GM23338 (cell line): ENCODE results near the gene FAM120AOS. TPM values are rescaled to one million over a fixed set of nuclear protein-coding genes. Genes with fewer than 3 reads are reported as not detected.
A peak's percentile ranks its signal among the peaks of the same experiment; 100 is the strongest.

Experiments used
- ATAC-seq: fragments of 200-7000 bp; cut with Tn5 transposase; 3 replicates; pipeline ENCODE4 v1.9.1; 2020
- DNase-seq: peaks from one replicate; pipeline ENCODE4 v3.0.0-alpha.2; 2015; ENCODE audit warnings: low spot score
- H2AFZ ChIP-seq: fragments of 200-600 bp; sonication (generic); 2 replicates; pipeline ENCODE4 v1.8.0; 2016; ENCODE audit warnings: antibody characterized with exemption, mild to moderate bottlenecking, moderate library complexity
- H3F3A ChIP-seq: fragments of 200-600 bp; sonication (generic); replicated peaks from 2 replicates; pipeline ENCODE4 v1.8.0; 2017; ENCODE audit warnings: antibody characterized with exemption, mixed run types, low read depth
- H3K27ac ChIP-seq: fragments of 200-600 bp; sonication (generic); 2 replicates; pipeline ENCODE4 v1.6.1; 2016; ENCODE audit warnings: low read depth
- H3K27me3 ChIP-seq: fragments of 200-600 bp; sonication (generic); 2 replicates; pipeline ENCODE4 v1.8.0; 2016; ENCODE audit warnings: mild to moderate bottlenecking, mixed run types, moderate library complexity; ENCODE audit not compliant: insufficient read depth
- H3K36me3 ChIP-seq: fragments of 200-600 bp; sonication (generic); 2 replicates; pipeline ENCODE4 v1.8.0; 2016; ENCODE audit warnings: mild to moderate bottlenecking; ENCODE audit not compliant: insufficient read depth
- H3K4me1 ChIP-seq: fragments of 200-600 bp; sonication (generic); 2 replicates; pipeline ENCODE4 v1.8.0; 2016; ENCODE audit warnings: mild to moderate bottlenecking, moderate library complexity; ENCODE audit not compliant: insufficient read depth
- H3K4me2 ChIP-seq: fragments of 200-600 bp; sonication (generic); 2 replicates; pipeline ENCODE4 v1.7.1; 2017; ENCODE audit warnings: mixed run types
- H3K4me3 ChIP-seq: fragments of 200-600 bp; sonication (generic); 2 replicates; pipeline ENCODE4 v1.6.1; 2016; ENCODE audit warnings: mixed run types
- H3K79me2 ChIP-seq: fragments of 200-600 bp; sonication (generic); replicated peaks from 2 replicates; pipeline ENCODE4 v1.8.0; 2017; ENCODE audit warnings: mild to moderate bottlenecking; ENCODE audit not compliant: insufficient read depth
- H3K9me2 ChIP-seq: fragments of 200-600 bp; sonication (generic); 2 replicates; pipeline ENCODE4 v1.8.0; 2017; ENCODE audit not compliant: insufficient read depth
- H4K20me1 ChIP-seq: fragments of 200-600 bp; sonication (generic); replicated peaks from 2 replicates; pipeline ENCODE4 v1.8.0; 2017; ENCODE audit warnings: mild to moderate bottlenecking; ENCODE audit not compliant: insufficient read depth
- H3K27ac Mint-ChIP-seq: 2 replicates; pipeline ENCODE4 v1.8.0; 2020; ENCODE audit warnings: inconsistent platforms, mild to moderate bottlenecking, moderate library complexity, mixed read lengths
- H3K27me3 Mint-ChIP-seq: 3 replicates; pipeline ENCODE4 v1.8.0; 2022; ENCODE audit warnings: low read depth, mild to moderate bottlenecking, moderate library complexity, mixed read lengths, inconsistent platforms; ENCODE audit not compliant: insufficient read depth, poor library complexity
- H3K36me3 Mint-ChIP-seq: 3 replicates; pipeline ENCODE4 v1.8.0; 2021; ENCODE audit warnings: low read depth, mild to moderate bottlenecking, inconsistent platforms, moderate library complexity, mixed read lengths
- H3K4me1 Mint-ChIP-seq: 3 replicates; pipeline ENCODE4 v1.8.0; 2020; ENCODE audit warnings: mild to moderate bottlenecking, inconsistent platforms, mixed read lengths
- H3K4me3 Mint-ChIP-seq: 3 replicates; pipeline ENCODE4 v1.8.0; 2021; ENCODE audit warnings: moderate library complexity, mild to moderate bottlenecking, inconsistent platforms, mixed read lengths
- H3K9me3 Mint-ChIP-seq: 3 replicates; pipeline ENCODE4 v1.8.0; 2020; ENCODE audit warnings: moderate library complexity, mild to moderate bottlenecking, inconsistent platforms, mixed read lengths
- CREB1 ChIP-seq: fragments of 250-450 bp; sonication (Bioruptor Pico); IDR thresholded peaks from 2 replicates; pipeline ENCODE4 v1.5.0; 2020; ENCODE audit warnings: low read depth, mild to moderate bottlenecking, moderate library complexity
- EZH2 ChIP-seq: fragments of 200-600 bp; sonication (generic); IDR thresholded peaks from one replicate; pipeline ENCODE4 v1.8.0; 2017; ENCODE audit warnings: antibody characterized with exemption, mild to moderate bottlenecking, low read depth; ENCODE audit not compliant: unreplicated experiment
- EZH2phosphoT487 ChIP-seq: fragments of 200-600 bp; sonication (generic); IDR thresholded peaks from one replicate; pipeline ENCODE4 v1.8.1; 2018; ENCODE audit warnings: antibody characterized with exemption; ENCODE audit not compliant: unreplicated experiment
- JUNB ChIP-seq: IDR thresholded peaks from one replicate; pipeline ENCODE4 v1.6.1; 2016; ENCODE audit warnings: antibody characterized with exemption; ENCODE audit not compliant: unreplicated experiment
- NANOG ChIP-seq: IDR thresholded peaks from 2 replicates; pipeline ENCODE4 v1.6.1; 2016; ENCODE audit warnings: antibody characterized with exemption, borderline replicate concordance
- POLR2AphosphoS5 ChIP-seq: IDR thresholded peaks from 2 replicates; pipeline ENCODE4 v1.6.1; 2016; ENCODE audit warnings: antibody characterized with exemption, low read depth
- ZNF114 ChIP-seq: fragments of 250-450 bp; sonication (Bioruptor Pico); IDR thresholded peaks from 2 replicates; pipeline ENCODE4 v1.5.0; 2020; ENCODE audit warnings: mild to moderate bottlenecking, moderate library complexity
- ZNF331 ChIP-seq: fragments of 250-450 bp; sonication (Bioruptor Pico); IDR thresholded peaks from 2 replicates; pipeline ENCODE4 v1.5.0; 2020; ENCODE audit warnings: low read depth, mild to moderate bottlenecking, moderate library complexity
- polyA plus RNA-seq: library from polyadenylated mRNA; unstranded; fragments of >200 nt; fragmentation: Nextera tagmentation; extraction: Ambion mirVana; gene quantifications from 2 replicates; pipeline ENCODE4 v1.2.1, GENCODE V29; 2016
- total RNA-seq: library from RNA; depleted of rRNA; stranded (reverse); fragments of >200 nt; shearing (Covaris generic); gene quantifications from 2 replicates; pipeline ENCODE4 v1.2.3, GENCODE V29; 2014
- TF ChIP-seq, protein P1 (sequence below), 2 experiments: fragments of 200-600 bp in 1 of 2; sonication (generic) in 1 of 2; conservative IDR thresholded peaks; 2 replicates each; pipeline versions ENCODE4 v1.5.1 to v1.6.1; 2016 to 2017; ENCODE audit warnings: antibody characterized with exemption in 2 of 2, low read depth in 2 of 2, mild to moderate bottlenecking in 2 of 2, moderate library complexity in 1 of 2
- TF ChIP-seq, protein P2 (sequence below): fragments of 250-450 bp; sonication (Bioruptor Pico); IDR thresholded peaks from 2 replicates; pipeline ENCODE4 v1.5.0; 2020; ENCODE audit warnings: mild to moderate bottlenecking, moderate library complexity

FAM120AOS gene
- total and polyA plus RNA-seq, 2 experiments from 2014 or later = 31.5 to 40.4 TPM

DNA sequence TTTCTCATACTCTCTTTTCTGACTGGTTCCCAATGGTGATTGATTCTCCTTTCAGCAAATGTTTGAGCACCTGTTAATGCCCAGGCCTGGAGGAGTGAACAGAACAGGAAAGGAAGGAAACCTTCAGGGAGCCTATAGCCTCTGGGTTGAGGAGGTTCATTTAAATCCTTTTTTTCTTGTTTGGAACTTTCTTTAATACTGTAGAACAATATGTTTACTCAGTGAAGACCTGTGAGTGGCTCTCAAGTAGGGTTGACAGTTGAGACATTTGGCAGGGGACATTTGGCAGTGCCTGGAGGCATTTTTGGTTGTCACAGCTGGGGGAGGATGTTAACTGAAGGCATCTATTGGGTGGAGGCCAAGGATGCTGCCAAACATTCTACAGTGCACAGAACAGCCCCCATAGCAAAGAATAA is 6.1 kb upstream of the FAM120AOS start:
- peaks cover 24% of the 10 kb centered on the region for H4K20me1 ChIP-seq
- Mint-ChIP-seq H3K36me3 (peaks cover 5% of the 10 kb centered on the region; the same call in 1 of the 3 replicates), H3K9me3 (no peaks in the 10 kb centered on the region), H3K27ac (no peak overlapping the region), H3K4me1 (peaks cover 72% of the 10 kb centered on the region), H3K4me3 (no peak overlapping the region), H3K27me3 (no peaks in the 10 kb centered on the region)
- peaks cover 100% of the 10 kb centered on the region for H3K79me2 ChIP-seq
- no peak for TF ChIP-seq NANOG
- H3F3A ChIP-seq = no peaks in the 10 kb centered on the region
- DNase-seq (no peak), ATAC-seq (peak; percentile 53; the same call in 2 of the 3 replicates)
- H3K4me3 ChIP-seq = no peak overlapping the region
- peaks cover 67% of the 10 kb centered on the region for H3K4me1 ChIP-seq
- H3K36me3 ChIP-seq = no peaks in the 10 kb centered on the region
- no peak overlapping the region for H3K27ac ChIP-seq
- H2AFZ ChIP-seq = no peak overlapping the region
- no peaks in the 10 kb centered on the region for H3K9me2 ChIP-seq
- H3K27me3 ChIP-seq = no peaks in the 10 kb centered on the region
- H3K4me2 ChIP-seq = no peak overlapping the region

DNA sequence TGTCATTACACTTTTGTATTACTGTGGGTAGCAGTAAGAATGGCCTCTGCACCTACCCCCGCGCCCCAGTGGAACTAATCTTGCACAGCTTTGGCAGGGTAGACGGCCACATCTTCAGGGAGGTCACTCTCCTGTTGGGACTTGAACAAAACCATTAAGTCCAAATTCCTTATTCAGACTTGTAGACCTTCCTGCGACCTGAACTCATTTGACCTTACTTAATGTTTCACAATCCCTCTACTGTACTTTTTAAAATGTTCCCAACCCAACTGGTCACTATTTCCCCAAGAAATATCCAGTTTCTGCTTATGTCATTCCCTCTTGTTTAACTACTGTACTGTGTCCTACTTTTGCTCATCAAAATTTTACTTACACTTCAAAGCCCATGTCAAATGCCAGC is 5.3 kb upstream of the FAM120AOS start:
- H3K4me1 ChIP-seq = peaks cover 65% of the 10 kb centered on the region
- TF ChIP-seq ZNF114 (no peak), JUNB (no peak), EZH2 (no peak)
- peaks cover 30% of the 10 kb centered on the region for H4K20me1 ChIP-seq
- Mint-ChIP-seq H3K27me3 (no peaks in the 10 kb centered on the region), H3K9me3 (no peaks in the 10 kb centered on the region), H3K27ac (peak overlapping the region; percentile 10; the same call in 1 of the 2 replicates), H3K4me3 (no peak overlapping the region), H3K36me3 (peaks cover 5% of the 10 kb centered on the region; the same call in 1 of the 3 replicates), H3K4me1 (peaks cover 70% of the 10 kb centered on the region)
- peaks cover 100% of the 10 kb centered on the region for H3K79me2 ChIP-seq
- no peaks in the 10 kb centered on the region for H3K9me2 ChIP-seq
- no peaks in the 10 kb centered on the region for H3K36me3 ChIP-seq
- 0 out of 2 replicates have a peak overlapping the region, but pooled peaks have one; percentile 30 for H3K27ac ChIP-seq
- no peaks in the 10 kb centered on the region for H3K27me3 ChIP-seq
- no peak overlapping the region for H2AFZ ChIP-seq
- no peak overlapping the region for H3K4me3 ChIP-seq
- no peak for ATAC-seq
- H3K4me2 ChIP-seq = no peak overlapping the region
- no peak for DNase-seq
- H3F3A ChIP-seq = no peaks in the 10 kb centered on the region

DNA sequence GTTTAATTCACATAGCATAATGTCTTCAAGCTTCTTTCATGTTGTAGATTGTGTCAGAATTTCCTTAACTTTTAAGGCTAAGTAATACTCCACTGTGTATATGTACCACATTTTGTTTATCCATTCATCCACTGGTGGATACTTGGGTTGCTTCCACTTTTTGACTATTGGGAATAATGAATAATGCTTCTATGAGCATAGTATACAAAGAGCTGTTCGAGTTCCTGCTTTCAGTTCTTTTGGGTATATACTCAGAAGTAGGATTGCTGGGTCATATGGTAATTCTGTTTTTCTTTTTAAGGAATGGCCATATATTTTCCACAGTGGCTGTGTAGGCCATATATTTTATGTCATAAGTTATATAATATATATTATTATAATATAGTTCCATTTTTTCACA is 3.6 kb upstream of the FAM120AOS start:
- Mint-ChIP-seq H3K27me3 (peaks cover 5% of the 10 kb centered on the region), H3K4me1 (peaks cover 57% of the 10 kb centered on the region), H3K27ac (no peak overlapping the region), H3K9me3 (no peaks in the 10 kb centered on the region), H3K4me3 (no peak overlapping the region), H3K36me3 (peaks cover 13% of the 10 kb centered on the region)
- TF ChIP-seq ZNF114 = no peak
- no peak for TF ChIP-seq POLR2AphosphoS5
- TF ChIP-seq, protein P1, sequence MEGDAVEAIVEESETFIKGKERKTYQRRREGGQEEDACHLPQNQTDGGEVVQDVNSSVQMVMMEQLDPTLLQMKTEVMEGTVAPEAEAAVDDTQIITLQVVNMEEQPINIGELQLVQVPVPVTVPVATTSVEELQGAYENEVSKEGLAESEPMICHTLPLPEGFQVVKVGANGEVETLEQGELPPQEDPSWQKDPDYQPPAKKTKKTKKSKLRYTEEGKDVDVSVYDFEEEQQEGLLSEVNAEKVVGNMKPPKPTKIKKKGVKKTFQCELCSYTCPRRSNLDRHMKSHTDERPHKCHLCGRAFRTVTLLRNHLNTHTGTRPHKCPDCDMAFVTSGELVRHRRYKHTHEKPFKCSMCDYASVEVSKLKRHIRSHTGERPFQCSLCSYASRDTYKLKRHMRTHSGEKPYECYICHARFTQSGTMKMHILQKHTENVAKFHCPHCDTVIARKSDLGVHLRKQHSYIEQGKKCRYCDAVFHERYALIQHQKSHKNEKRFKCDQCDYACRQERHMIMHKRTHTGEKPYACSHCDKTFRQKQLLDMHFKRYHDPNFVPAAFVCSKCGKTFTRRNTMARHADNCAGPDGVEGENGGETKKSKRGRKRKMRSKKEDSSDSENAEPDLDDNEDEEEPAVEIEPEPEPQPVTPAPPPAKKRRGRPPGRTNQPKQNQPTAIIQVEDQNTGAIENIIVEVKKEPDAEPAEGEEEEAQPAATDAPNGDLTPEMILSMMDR (conservative IDR thresholded peaks at IDR 0.05; ENCODE audit: low read depth in 2 of 2) = no peak
- TF ChIP-seq NANOG = no peak
- no peak for TF ChIP-seq EZH2phosphoT487
- TF ChIP-seq, protein P2, sequence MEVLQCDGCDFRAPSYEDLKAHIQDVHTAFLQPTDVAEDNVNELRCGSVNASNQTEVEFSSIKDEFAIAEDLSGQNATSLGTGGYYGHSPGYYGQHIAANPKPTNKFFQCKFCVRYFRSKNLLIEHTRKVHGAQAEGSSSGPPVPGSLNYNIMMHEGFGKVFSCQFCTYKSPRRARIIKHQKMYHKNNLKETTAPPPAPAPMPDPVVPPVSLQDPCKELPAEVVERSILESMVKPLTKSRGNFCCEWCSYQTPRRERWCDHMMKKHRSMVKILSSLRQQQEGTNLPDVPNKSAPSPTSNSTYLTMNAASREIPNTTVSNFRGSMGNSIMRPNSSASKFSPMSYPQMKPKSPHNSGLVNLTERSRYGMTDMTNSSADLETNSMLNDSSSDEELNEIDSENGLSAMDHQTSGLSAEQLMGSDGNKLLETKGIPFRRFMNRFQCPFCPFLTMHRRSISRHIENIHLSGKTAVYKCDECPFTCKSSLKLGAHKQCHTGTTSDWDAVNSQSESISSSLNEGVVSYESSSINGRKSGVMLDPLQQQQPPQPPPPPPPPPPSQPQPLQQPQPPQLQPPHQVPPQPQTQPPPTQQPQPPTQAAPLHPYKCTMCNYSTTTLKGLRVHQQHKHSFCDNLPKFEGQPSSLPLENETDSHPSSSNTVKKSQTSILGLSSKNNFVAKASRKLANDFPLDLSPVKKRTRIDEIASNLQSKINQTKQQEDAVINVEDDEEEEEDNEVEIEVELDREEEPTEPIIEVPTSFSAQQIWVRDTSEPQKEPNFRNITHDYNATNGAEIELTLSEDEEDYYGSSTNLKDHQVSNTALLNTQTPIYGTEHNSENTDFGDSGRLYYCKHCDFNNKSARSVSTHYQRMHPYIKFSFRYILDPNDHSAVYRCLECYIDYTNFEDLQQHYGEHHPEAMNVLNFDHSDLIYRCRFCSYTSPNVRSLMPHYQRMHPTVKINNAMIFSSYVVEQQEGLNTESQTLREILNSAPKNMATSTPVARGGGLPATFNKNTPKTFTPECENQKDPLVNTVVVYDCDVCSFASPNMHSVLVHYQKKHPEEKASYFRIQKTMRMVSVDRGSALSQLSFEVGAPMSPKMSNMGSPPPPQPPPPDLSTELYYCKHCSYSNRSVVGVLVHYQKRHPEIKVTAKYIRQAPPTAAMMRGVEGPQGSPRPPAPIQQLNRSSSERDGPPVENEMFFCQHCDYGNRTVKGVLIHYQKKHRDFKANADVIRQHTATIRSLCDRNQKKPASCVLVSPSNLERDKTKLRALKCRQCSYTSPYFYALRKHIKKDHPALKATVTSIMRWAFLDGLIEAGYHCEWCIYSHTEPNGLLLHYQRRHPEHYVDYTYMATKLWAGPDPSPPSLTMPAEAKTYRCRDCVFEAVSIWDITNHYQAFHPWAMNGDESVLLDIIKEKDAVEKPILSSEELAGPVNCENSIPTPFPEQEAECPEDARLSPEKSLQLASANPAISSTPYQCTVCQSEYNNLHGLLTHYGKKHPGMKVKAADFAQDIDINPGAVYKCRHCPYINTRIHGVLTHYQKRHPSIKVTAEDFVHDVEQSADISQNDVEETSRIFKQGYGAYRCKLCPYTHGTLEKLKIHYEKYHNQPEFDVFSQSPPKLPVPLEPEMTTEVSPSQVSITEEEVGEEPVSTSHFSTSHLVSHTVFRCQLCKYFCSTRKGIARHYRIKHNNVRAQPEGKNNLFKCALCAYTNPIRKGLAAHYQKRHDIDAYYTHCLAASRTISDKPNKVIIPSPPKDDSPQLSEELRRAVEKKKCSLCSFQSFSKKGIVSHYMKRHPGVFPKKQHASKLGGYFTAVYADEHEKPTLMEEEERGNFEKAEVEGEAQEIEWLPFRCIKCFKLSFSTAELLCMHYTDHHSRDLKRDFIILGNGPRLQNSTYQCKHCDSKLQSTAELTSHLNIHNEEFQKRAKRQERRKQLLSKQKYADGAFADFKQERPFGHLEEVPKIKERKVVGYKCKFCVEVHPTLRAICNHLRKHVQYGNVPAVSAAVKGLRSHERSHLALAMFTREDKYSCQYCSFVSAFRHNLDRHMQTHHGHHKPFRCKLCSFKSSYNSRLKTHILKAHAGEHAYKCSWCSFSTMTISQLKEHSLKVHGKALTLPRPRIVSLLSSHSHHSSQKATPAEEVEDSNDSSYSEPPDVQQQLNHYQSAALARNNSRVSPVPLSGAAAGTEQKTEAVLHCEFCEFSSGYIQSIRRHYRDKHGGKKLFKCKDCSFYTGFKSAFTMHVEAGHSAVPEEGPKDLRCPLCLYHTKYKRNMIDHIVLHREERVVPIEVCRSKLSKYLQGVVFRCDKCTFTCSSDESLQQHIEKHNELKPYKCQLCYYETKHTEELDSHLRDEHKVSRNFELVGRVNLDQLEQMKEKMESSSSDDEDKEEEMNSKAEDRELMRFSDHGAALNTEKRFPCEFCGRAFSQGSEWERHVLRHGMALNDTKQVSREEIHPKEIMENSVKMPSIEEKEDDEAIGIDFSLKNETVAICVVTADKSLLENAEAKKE (CRISPR knock-in tag) = no peak
- TF ChIP-seq EZH2 = no peak
- no peak for TF ChIP-seq CREB1 (CRISPR knock-in tag)
- TF ChIP-seq ZNF331 (CRISPR knock-in tag) = no peak
- Histone ChIP-seq H4K20me1 (peaks cover 23% of the 10 kb centered on the region), H3K9me2 (no peaks in the 10 kb centered on the region), H3F3A (0 out of 2 replicates have a peak, but pooled peaks cover 4% of the 10 kb centered on the region), H3K79me2 (peaks cover 96% of the 10 kb centered on the region), H3K4me1 (peaks cover 60% of the 10 kb centered on the region), H3K36me3 (no peaks in the 10 kb centered on the region), H3K4me2 (no peak overlapping the region), H3K27me3 (no peaks in the 10 kb centered on the region), H3K4me3 (no peak overlapping the region), H2AFZ (no peak overlapping the region), H3K27ac (no peak overlapping the region)
- ATAC-seq (no peak), DNase-seq (no peak)
